Urinary bladder (tissue), 4 donors: ENCODE data around the gene CNDP1. TPM values are rescaled to one million over a fixed set of nuclear protein-coding genes. Genes with fewer than 3 reads are reported as not detected.
"Not testable (repeated sequence)": the region's sequence is repeated elsewhere in the genome, so short reads cannot be mapped to it uniquely, and the experiment has no call there.

Source experiments
- DNase-seq: peaks from one replicate; pipeline ENCODE4 v3.0.0-alpha.2; 2015; ENCODE audit errors: extremely low spot score
- H3K27ac ChIP-seq: one replicate; pipeline ENCODE4 v1.5.1; 2013; ENCODE audit warnings: low read depth, mild to moderate bottlenecking, moderate library complexity
- H3K36me3 ChIP-seq: one replicate; pipeline ENCODE4 v1.6.1; 2013; ENCODE audit warnings: mild to moderate bottlenecking, moderate library complexity; ENCODE audit not compliant: insufficient read depth
- H3K4me1 ChIP-seq: one replicate; pipeline ENCODE4 v1.6.1; 2013; ENCODE audit warnings: mild to moderate bottlenecking, moderate library complexity; ENCODE audit not compliant: insufficient read depth
- H3K4me3 ChIP-seq: one replicate; pipeline ENCODE4 v1.5.1; 2013; ENCODE audit warnings: low read depth, low read length
- WGBS: extraction: QIAGEN DNeasy Blood & Tissue Kit; methylation state at CpG from one replicate; pipeline ENCODE4 v1.1.7; 2013; 5-methylcytosine and 5-hydroxymethylcytosine counted together
- polyA plus RNA-seq: library from polyadenylated mRNA; stranded (reverse); fragments of 200-250 nt; gene quantifications from one replicate; pipeline ENCODE4 v1.2.3, GENCODE V29; 2013
- total RNA-seq: library from RNA; depleted of rRNA; stranded (reverse); fragments of >200 nt; gene quantifications from one replicate; pipeline ENCODE4 v1.2.3, GENCODE V29; 2014
- donor health status: healthy with polysubstance abuse.
- donor health status: healthy.

The CNDP1 gene
- total and polyA plus RNA-seq, 2 donors = 0.16 to 0.20 TPM

GRCh38 chr18:74520096-74520833 lies 14.0 kb upstream of the CNDP1 start:
- peaks cover 8% of the 10 kb centered on the region for H3K36me3 ChIP-seq
- DNase-seq = no peak
- no peaks in the 10 kb centered on the region for H3K4me1 ChIP-seq
- H3K4me3 ChIP-seq = no peak overlapping the region
- 89% methylated on average over 14 of the region's 14 CpGs for WGBS
- H3K27ac ChIP-seq = no peak overlapping the region

GRCh38 chr18:74521068-74521725 lies 13.1 kb upstream of the CNDP1 start:
- WGBS = 95% methylated on average over 15 of the region's 15 CpGs
- no peaks in the 10 kb centered on the region for H3K4me1 ChIP-seq
- H3K27ac ChIP-seq = no peak overlapping the region
- DNase-seq = no peak
- no peak overlapping the region for H3K4me3 ChIP-seq
- peaks cover 5% of the 10 kb centered on the region for H3K36me3 ChIP-seq

- WGBS = 87% methylated on average over 23 of the region's 23 CpGs
- peaks cover 5% of the 10 kb centered on the region for H3K36me3 ChIP-seq
- no peak overlapping the region for H3K27ac ChIP-seq
- H3K4me1 ChIP-seq = no peaks in the 10 kb centered on the region
- DNase-seq = no peak
- no peak overlapping the region for H3K4me3 ChIP-seq
Measured at GRCh38 chr18:74522635-74523548, 11.4 kb upstream of the CNDP1 start.

GRCh38 chr18:74524097-74524496 lies 10.2 kb upstream of the CNDP1 start:
- WGBS = 31% methylated on average over 5 of the region's 5 CpGs
- H3K27ac ChIP-seq = no peak overlapping the region

GRCh38 chr18:74524915-74525314 lies 9.4 kb upstream of the CNDP1 start:
- H3K4me1 ChIP-seq, DNase-seq: not testable (repeated sequence)
- 98% methylated on average over 7 of the region's 7 CpGs for WGBS

More at GRCh38 chr18:74524097-74524496, 10.2 kb upstream of the CNDP1 start:
- no peak for DNase-seq
- Histone ChIP-seq H3K36me3 (peaks cover 5% of the 10 kb centered on the region), H3K4me1 (no peaks in the 10 kb centered on the region), H3K4me3 (no peak overlapping the region)

GRCh38 chr18:74525741-74526140 lies 8.6 kb upstream of the CNDP1 start:
- Histone ChIP-seq H3K27ac (no peak overlapping the region), H3K4me3 (no peak overlapping the region), H3K36me3 (no peaks in the 10 kb centered on the region), H3K4me1 (no peaks in the 10 kb centered on the region)
- no peak for DNase-seq
- 88% methylated on average over 9 of the region's 9 CpGs for WGBS

More at GRCh38 chr18:74524915-74525314, 9.4 kb upstream of the CNDP1 start:
- not testable (repeated sequence) for H3K27ac ChIP-seq, H3K4me3 ChIP-seq, H3K36me3 ChIP-seq

- H3K27ac ChIP-seq = no peak overlapping the region
- no peak overlapping the region for H3K4me3 ChIP-seq
- no peaks in the 10 kb centered on the region for H3K4me1 ChIP-seq
- WGBS = 70% methylated on average over 2 of the region's 2 CpGs
- DNase-seq = no peak
- H3K36me3 ChIP-seq = no peaks in the 10 kb centered on the region
Measured at GRCh38 chr18:74526488-74526887, 7.8 kb upstream of the CNDP1 start.

- WGBS = 93% methylated on average over 1 of the region's 1 CpG
Measured at GRCh38 chr18:74528478-74528877, 5.8 kb upstream of the CNDP1 start.

GRCh38 chr18:74528913-74529312 lies 5.4 kb upstream of the CNDP1 start:
- 60% methylated on average over 3 of the region's 3 CpGs for WGBS
- Histone ChIP-seq H3K4me1 (no peaks in the 10 kb centered on the region), H3K4me3 (no peak overlapping the region), H3K36me3 (no peaks in the 10 kb centered on the region), H3K27ac (no peak overlapping the region)
- no peak for DNase-seq

More at GRCh38 chr18:74528478-74528877, 5.8 kb upstream of the CNDP1 start:
- no peak for DNase-seq
- no peak overlapping the region for H3K4me3 ChIP-seq
- H3K4me1 ChIP-seq = no peaks in the 10 kb centered on the region
- H3K36me3 ChIP-seq = no peaks in the 10 kb centered on the region
- no peak overlapping the region for H3K27ac ChIP-seq

GRCh38 chr18:74529378-74529777 lies 4.9 kb upstream of the CNDP1 start:
- no peaks in the 10 kb centered on the region for H3K4me1 ChIP-seq
- DNase-seq = no peak
- 85% methylated on average over 6 of the region's 6 CpGs for WGBS

GRCh38 chr18:74529811-74530583 lies 4.3 kb upstream of the CNDP1 start:
- WGBS = 94% methylated on average over 25 of the region's 25 CpGs
- no peak overlapping the region for H3K4me3 ChIP-seq
- H3K36me3 ChIP-seq = no peaks in the 10 kb centered on the region
- no peak for DNase-seq
- no peak overlapping the region for H3K27ac ChIP-seq
- H3K4me1 ChIP-seq = no peaks in the 10 kb centered on the region

More at GRCh38 chr18:74529378-74529777, 4.9 kb upstream of the CNDP1 start:
- H3K4me3 ChIP-seq = no peak overlapping the region
- H3K36me3 ChIP-seq = no peaks in the 10 kb centered on the region
- no peak overlapping the region for H3K27ac ChIP-seq

- no peaks in the 10 kb centered on the region for H3K36me3 ChIP-seq
- 83% methylated on average over 6 of the region's 6 CpGs for WGBS
- no peaks in the 10 kb centered on the region for H3K4me1 ChIP-seq
- no peak overlapping the region for H3K4me3 ChIP-seq
- DNase-seq = no peak
- no peak overlapping the region for H3K27ac ChIP-seq
Measured at GRCh38 chr18:74530584-74530862, 3.8 kb upstream of the CNDP1 start.

GRCh38 chr18:74531043-74531442 lies 3.3 kb upstream of the CNDP1 start:
- WGBS = 88% methylated on average over 7 of the region's 7 CpGs

More at GRCh38 chr18:74531043-74531442, 3.3 kb upstream of the CNDP1 start:
- H3K27ac ChIP-seq = no peak overlapping the region
- H3K36me3 ChIP-seq = no peaks in the 10 kb centered on the region
- H3K4me3 ChIP-seq = no peak overlapping the region
- no peaks in the 10 kb centered on the region for H3K4me1 ChIP-seq
- DNase-seq = no peak
